ENCODE results near the gene NATD1.
A peak's percentile ranks its signal among the peaks of the same experiment; 100 is the strongest.

NATD1 gene

DNA sequence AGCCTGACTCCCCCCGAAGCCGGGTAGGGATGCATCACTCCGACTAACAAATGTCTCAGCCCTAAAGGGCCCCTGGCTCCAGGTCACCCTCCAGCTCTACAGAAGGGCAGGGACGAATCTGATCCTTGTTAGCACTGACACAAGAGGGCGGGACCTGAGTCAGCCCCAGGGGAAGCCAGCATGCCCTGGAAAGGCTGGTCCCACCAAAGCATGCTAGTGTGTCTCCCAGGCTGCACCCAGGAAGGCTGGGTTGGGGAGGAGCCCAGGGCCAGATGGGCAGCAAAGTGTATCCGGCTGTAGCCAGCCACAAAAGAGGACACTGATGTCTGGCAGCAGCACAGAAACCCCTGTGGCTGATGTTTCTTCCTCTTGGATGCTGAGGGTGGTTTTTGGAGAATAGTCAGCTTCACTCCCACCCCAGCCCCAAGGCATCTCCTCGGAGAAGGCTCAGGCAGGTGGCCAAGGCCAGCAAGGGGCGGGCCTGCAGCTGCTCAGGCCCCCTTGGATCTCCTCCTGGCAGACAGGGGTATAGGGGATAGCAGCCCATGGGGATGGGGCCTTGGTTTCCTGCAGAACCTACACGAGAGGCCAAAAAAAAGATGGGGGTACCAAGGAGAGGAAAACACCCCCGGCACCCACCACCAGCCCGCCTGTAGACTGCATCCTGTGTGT, 11.0 kb downstream of the NATD1 start:
- H4K5ac ChIP-seq (ENCODE audit: low read length) = no peak overlapping the region
- no peaks in the 10 kb centered on the region for H3K36me3 ChIP-seq (ENCODE audit: control insufficient read depth, insufficient read depth, low read length)
- no peak overlapping the region for H3K27ac ChIP-seq (ENCODE audit: low read depth, low read length)
- no peak overlapping the region for H3K23ac ChIP-seq (ENCODE audit: low read length)
- no peak overlapping the region for H4K8ac ChIP-seq (ENCODE audit: low read depth, low read length)
- WGBS (ENCODE audit: extremely low coverage, insufficient coverage, low lambda C conversion rate) = no CpG with 5 or more reads among the region's 11 CpGs
- H3K4me1 ChIP-seq (ENCODE audit: control insufficient read depth, low read depth, low read length) = no peaks in the 10 kb centered on the region
- H3K27me3 ChIP-seq (ENCODE audit: insufficient read depth, low read length, poor library complexity) = no peaks in the 10 kb centered on the region
- H3K4ac ChIP-seq (ENCODE audit: low read depth, low read length) = no peak overlapping the region
- H3K9ac ChIP-seq (ENCODE audit: low read length) = no peak overlapping the region
- H3K18ac ChIP-seq (ENCODE audit: low read length) = no peak overlapping the region
- no peak overlapping the region for H3K4me3 ChIP-seq (ENCODE audit: low read length)
- no peaks in the 10 kb centered on the region for H3K79me2 ChIP-seq (ENCODE audit: control insufficient read depth, insufficient read depth, low read length)
- H2BK120ac ChIP-seq (ENCODE audit: low read depth, low read length) = no peak overlapping the region
- H2BK5ac ChIP-seq (ENCODE audit: low read length) = no peak overlapping the region
- DNase-seq = no peak
- H3K56ac ChIP-seq (ENCODE audit: low read length) = no peak overlapping the region
- H3K4me2 ChIP-seq (ENCODE audit: low read length) = no peak overlapping the region
- H3K79me1 ChIP-seq (ENCODE audit: low read length) = no peaks in the 10 kb centered on the region
- H2AK5ac ChIP-seq (ENCODE audit: low read length) = no peak overlapping the region
- H2BK15ac ChIP-seq (replicated peaks; ENCODE audit: low read depth) = no peak overlapping the region

GRCh38 chr17:21241564-21241963, 11.6 kb downstream of the NATD1 start:
- Histone ChIP-seq H2BK120ac (ENCODE audit: low read depth, low read length) (no peak overlapping the region), H3K23ac (ENCODE audit: low read length) (no peak overlapping the region), H3K27ac (ENCODE audit: low read depth, low read length) (no peak overlapping the region), H3K4me2 (ENCODE audit: low read length) (no peak overlapping the region), H2AK5ac (ENCODE audit: low read length) (no peak overlapping the region), H4K5ac (ENCODE audit: low read length) (no peak overlapping the region), H3K36me3 (ENCODE audit: control insufficient read depth, insufficient read depth, low read length) (no peaks in the 10 kb centered on the region), H3K4me1 (ENCODE audit: control insufficient read depth, low read depth, low read length) (no peaks in the 10 kb centered on the region), H3K79me1 (ENCODE audit: low read length) (no peaks in the 10 kb centered on the region), H3K56ac (ENCODE audit: low read length) (no peak overlapping the region), H2BK15ac (replicated peaks; ENCODE audit: low read depth) (no peak overlapping the region), H4K8ac (ENCODE audit: low read depth, low read length) (no peak overlapping the region), H3K4me3 (ENCODE audit: low read length) (no peak overlapping the region), H3K27me3 (ENCODE audit: insufficient read depth, low read length, poor library complexity) (no peaks in the 10 kb centered on the region), H3K79me2 (ENCODE audit: control insufficient read depth, insufficient read depth, low read length) (no peaks in the 10 kb centered on the region), H3K18ac (ENCODE audit: low read length) (no peak overlapping the region), H3K4ac (ENCODE audit: low read depth, low read length) (no peak overlapping the region), H2BK5ac (ENCODE audit: low read length) (no peak overlapping the region), H3K9ac (ENCODE audit: low read length) (no peak overlapping the region)
- no peak for DNase-seq
- no CpG with 5 or more reads among the region's 11 CpGs for WGBS (ENCODE audit: extremely low coverage, insufficient coverage, low lambda C conversion rate)

DNA sequence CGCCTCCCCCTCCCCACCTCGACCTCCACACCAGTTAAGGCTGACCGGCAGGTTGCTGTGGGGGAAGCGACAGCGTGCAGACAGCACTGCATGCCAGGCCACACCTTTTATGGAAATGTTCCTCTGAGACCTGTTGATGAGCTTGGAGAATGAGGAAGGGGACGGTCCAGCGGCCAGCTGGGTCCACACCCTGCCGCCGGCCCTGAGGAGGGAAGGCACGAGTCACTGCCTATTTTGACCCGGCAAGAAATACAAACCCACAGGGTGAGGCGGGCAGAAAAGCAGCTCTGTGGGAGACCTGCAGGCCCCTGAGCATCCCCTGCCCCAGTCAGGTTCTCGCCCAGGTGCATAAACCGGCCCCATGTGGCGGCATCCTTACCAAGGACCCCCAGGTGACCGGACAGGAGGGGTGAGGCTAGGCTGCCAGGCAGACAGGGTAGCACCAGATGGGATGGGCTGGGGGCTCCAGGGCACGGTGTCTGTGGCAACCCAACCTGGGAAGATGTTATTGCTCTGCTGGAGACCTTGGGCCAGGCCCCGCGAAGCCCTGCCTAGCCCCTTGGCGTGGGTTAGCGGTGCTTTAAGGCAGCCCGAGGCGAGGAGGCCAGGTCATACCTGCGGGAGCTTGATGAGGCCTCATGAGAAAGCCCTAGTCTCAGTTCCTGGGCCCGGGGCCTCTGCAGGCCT, 12.7 kb downstream of the NATD1 start:
- Histone ChIP-seq H2BK15ac (replicated peaks; ENCODE audit: low read depth) (no peak overlapping the region), H3K56ac (ENCODE audit: low read length) (peak overlapping the region; percentile 28), H3K79me2 (ENCODE audit: control insufficient read depth, insufficient read depth, low read length) (no peaks in the 10 kb centered on the region), H3K27ac (ENCODE audit: low read depth, low read length) (no peak overlapping the region), H2BK120ac (ENCODE audit: low read depth, low read length) (no peak overlapping the region), H3K4ac (ENCODE audit: low read depth, low read length) (no peak overlapping the region), H3K18ac (ENCODE audit: low read length) (no peak overlapping the region), H3K4me2 (ENCODE audit: low read length) (no peak overlapping the region), H3K27me3 (ENCODE audit: insufficient read depth, low read length, poor library complexity) (no peaks in the 10 kb centered on the region), H3K23ac (ENCODE audit: low read length) (no peak overlapping the region), H3K4me1 (ENCODE audit: control insufficient read depth, low read depth, low read length) (no peaks in the 10 kb centered on the region), H3K36me3 (ENCODE audit: control insufficient read depth, insufficient read depth, low read length) (no peaks in the 10 kb centered on the region), H2AK5ac (ENCODE audit: low read length) (no peak overlapping the region), H2BK5ac (ENCODE audit: low read length) (no peak overlapping the region), H4K5ac (ENCODE audit: low read length) (no peak overlapping the region), H3K9ac (ENCODE audit: low read length) (no peak overlapping the region), H3K4me3 (ENCODE audit: low read length) (no peak overlapping the region), H3K79me1 (ENCODE audit: low read length) (no peaks in the 10 kb centered on the region), H4K8ac (ENCODE audit: low read depth, low read length) (no peak overlapping the region)
- peak; percentile 58 for DNase-seq
- WGBS (ENCODE audit: extremely low coverage, insufficient coverage, low lambda C conversion rate) = no CpG with 5 or more reads among the region's 25 CpGs

- Histone ChIP-seq H2BK120ac (ENCODE audit: low read depth, low read length) (no peak overlapping the region), H3K79me1 (ENCODE audit: low read length) (no peaks in the 10 kb centered on the region), H3K79me2 (ENCODE audit: control insufficient read depth, insufficient read depth, low read length) (no peaks in the 10 kb centered on the region), H4K8ac (ENCODE audit: low read depth, low read length) (no peak overlapping the region), H3K27ac (ENCODE audit: low read depth, low read length) (peak overlapping the region; percentile 30), H3K23ac (ENCODE audit: low read length) (no peak overlapping the region), H3K4me3 (ENCODE audit: low read length) (no peak overlapping the region), H2BK15ac (replicated peaks; ENCODE audit: low read depth) (no peak overlapping the region), H3K4me2 (ENCODE audit: low read length) (no peak overlapping the region), H4K5ac (ENCODE audit: low read length) (no peak overlapping the region), H3K27me3 (ENCODE audit: insufficient read depth, low read length, poor library complexity) (no peaks in the 10 kb centered on the region), H3K18ac (ENCODE audit: low read length) (no peak overlapping the region), H3K36me3 (ENCODE audit: control insufficient read depth, insufficient read depth, low read length) (no peaks in the 10 kb centered on the region), H2AK5ac (ENCODE audit: low read length) (no peak overlapping the region), H3K9ac (ENCODE audit: low read length) (no peak overlapping the region), H3K4ac (ENCODE audit: low read depth, low read length) (no peak overlapping the region), H3K56ac (ENCODE audit: low read length) (peak overlapping the region; percentile 28), H3K4me1 (ENCODE audit: control insufficient read depth, low read depth, low read length) (no peaks in the 10 kb centered on the region), H2BK5ac (ENCODE audit: low read length) (no peak overlapping the region)
- peak; percentile 72 for DNase-seq
- WGBS (ENCODE audit: extremely low coverage, insufficient coverage, low lambda C conversion rate) = no CpG with 5 or more reads among the region's 12 CpGs
Observed at GRCh38 chr17:21239680-21240368, 13.4 kb downstream of the NATD1 start.

DNA sequence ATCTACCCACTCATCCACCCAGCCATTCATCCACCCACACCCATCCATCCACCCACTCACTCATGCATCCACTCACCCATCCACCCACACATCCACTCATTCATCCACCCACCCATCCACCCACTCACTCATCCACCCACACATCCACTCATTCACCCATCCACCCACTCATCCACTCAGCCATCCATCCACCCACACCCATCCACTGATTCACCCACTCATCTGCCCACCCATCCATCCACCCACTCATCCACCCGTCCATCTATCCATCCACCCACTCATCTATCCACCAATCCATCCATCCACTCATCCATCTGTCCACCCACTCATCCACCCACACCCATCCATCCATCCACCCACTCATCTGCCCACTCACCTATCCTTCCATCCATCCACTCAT, 17.3 kb downstream of the NATD1 start:
- Histone ChIP-seq H3K23ac (ENCODE audit: low read length) (no peak overlapping the region), H3K4ac (ENCODE audit: low read depth, low read length) (no peak overlapping the region), H4K5ac (ENCODE audit: low read length) (no peak overlapping the region), H2BK5ac (ENCODE audit: low read length) (no peak overlapping the region), H3K4me3 (ENCODE audit: low read length) (no peak overlapping the region), H4K8ac (ENCODE audit: low read depth, low read length) (no peak overlapping the region), H2AK5ac (ENCODE audit: low read length) (no peak overlapping the region), H2BK15ac (replicated peaks; ENCODE audit: low read depth) (no peak overlapping the region), H3K36me3 (ENCODE audit: control insufficient read depth, insufficient read depth, low read length) (no peaks in the 10 kb centered on the region), H3K9ac (ENCODE audit: low read length) (no peak overlapping the region), H3K18ac (ENCODE audit: low read length) (no peak overlapping the region), H3K56ac (ENCODE audit: low read length) (no peak overlapping the region), H3K4me1 (ENCODE audit: control insufficient read depth, low read depth, low read length) (no peaks in the 10 kb centered on the region), H3K4me2 (ENCODE audit: low read length) (no peak overlapping the region), H3K27ac (ENCODE audit: low read depth, low read length) (no peak overlapping the region), H2BK120ac (ENCODE audit: low read depth, low read length) (no peak overlapping the region), H3K27me3 (ENCODE audit: insufficient read depth, low read length, poor library complexity) (no peaks in the 10 kb centered on the region), H3K79me1 (ENCODE audit: low read length) (no peaks in the 10 kb centered on the region), H3K79me2 (ENCODE audit: control insufficient read depth, insufficient read depth, low read length) (no peaks in the 10 kb centered on the region)
- no CpG with 5 or more reads among the region's 1 CpG for WGBS (ENCODE audit: extremely low coverage, insufficient coverage, low lambda C conversion rate)
- no peak for DNase-seq

All from mesendoderm (in vitro differentiated cells).